Heart left ventricle (tissue), 13 donors: ENCODE data around the gene SLC9C1.

Experiments
- POLR2A ChIP-seq, 2 donors: fragments of 450-650 bp; IDR thresholded peaks; one replicate each; pipeline ENCODE4 v1.6.1; 2017; ENCODE audit warnings: antibody characterized with exemption in 2 of 2, mild to moderate bottlenecking in 2 of 2, moderate library complexity in 2 of 2
- TF ChIP-seq, protein P1 (sequence below), 12 donors: fragments of 200-600 bp; sonication (generic) in 4 of 12; IDR thresholded peaks; one replicate each; pipeline versions ENCODE4 v1.5.0 to v1.8.0; 2018 to 2022; ENCODE audit warnings: antibody characterized with exemption in 12 of 12, mild to moderate bottlenecking in 5 of 12
- donor health status: ischemic (EF 13 %, LVEDD 7.1; RV severe dilation, severe dysfunction).
- donor health status: DM: no; HTN: yes; CAD: no.
- donor health status: DM: no; HTN: no; CAD: no.
- donor health status: ischemic (EF 25% LVEDD 6.9; RV normal size, moderate dysfunction).
- donor health status: ischemic (EF 25% LVEDD 5.7; RV mildly dilated, moderate dysfunction).
- donor health status: ischemic (EF 35%, LVEDD 5.7; RV mildly dilated, moderate dysfunction).
- donor health status: nonischemic (EF 11% LVEDD 7.7; RV severe dilation, severe dysfunction).
- donor health status: DM: yes; HTN: yes; CAD: no.
- donor health status: PGD.
- donor health status: ischemic (EF 29% LVEDD 5.4; RV normal size, mild dysfunction).
- donor health status: nonischemic (EF 23%, LVEDD 6.1; RV moderate dilation, normal function).

- TF ChIP-seq POLR2A (IDR thresholded peaks at IDR 0.05), result no peak
- TF ChIP-seq, protein P1, sequence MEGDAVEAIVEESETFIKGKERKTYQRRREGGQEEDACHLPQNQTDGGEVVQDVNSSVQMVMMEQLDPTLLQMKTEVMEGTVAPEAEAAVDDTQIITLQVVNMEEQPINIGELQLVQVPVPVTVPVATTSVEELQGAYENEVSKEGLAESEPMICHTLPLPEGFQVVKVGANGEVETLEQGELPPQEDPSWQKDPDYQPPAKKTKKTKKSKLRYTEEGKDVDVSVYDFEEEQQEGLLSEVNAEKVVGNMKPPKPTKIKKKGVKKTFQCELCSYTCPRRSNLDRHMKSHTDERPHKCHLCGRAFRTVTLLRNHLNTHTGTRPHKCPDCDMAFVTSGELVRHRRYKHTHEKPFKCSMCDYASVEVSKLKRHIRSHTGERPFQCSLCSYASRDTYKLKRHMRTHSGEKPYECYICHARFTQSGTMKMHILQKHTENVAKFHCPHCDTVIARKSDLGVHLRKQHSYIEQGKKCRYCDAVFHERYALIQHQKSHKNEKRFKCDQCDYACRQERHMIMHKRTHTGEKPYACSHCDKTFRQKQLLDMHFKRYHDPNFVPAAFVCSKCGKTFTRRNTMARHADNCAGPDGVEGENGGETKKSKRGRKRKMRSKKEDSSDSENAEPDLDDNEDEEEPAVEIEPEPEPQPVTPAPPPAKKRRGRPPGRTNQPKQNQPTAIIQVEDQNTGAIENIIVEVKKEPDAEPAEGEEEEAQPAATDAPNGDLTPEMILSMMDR (IDR thresholded peaks at IDR 0.05), result no peak
These were observed 4.8 kb upstream of the SLC9C1 start for GRCh38 chr3:112298781-112299180.
